ENCODE results near the gene TRAPPC10. TPM values are rescaled to one million over a fixed set of nuclear protein-coding genes. Genes with fewer than 3 reads are reported as not detected.

TRAPPC10 gene
- total and polyA plus RNA-seq, 4 donors = 23.8 to 27.1 (median 24.6) TPM

DNA sequence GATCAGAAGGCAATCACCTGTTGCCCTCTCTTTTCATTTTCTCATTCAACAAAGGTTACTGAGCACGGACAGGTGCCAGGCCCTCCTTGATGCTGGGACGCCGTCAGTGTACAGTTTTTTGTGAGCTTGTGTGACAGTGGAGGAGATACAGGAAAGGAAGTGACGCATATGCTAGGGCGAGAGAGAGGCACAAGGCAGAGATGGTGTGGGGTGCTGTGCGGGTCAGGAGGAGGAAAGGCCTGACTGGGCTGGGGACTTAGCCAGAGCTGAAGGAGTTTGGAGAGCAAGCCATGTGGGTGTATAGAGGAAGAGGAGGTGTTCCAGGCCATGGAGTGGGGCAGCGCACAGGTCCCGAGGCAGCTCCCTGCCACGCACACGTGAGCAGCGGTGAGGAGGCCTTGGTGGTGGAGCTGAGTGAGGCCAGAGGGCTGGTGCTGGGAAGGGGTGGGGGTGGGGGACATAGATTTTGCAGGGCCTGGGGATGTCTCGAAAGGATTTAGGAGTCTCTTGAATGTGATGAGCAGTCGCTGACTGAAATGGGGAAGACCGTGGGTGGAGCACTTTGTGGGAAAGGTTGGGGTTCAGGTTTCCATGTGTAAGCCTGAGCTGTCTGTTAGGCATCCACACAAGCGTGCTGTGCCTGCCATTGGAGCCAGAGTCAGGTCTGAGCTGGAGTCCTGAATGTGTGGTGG, 46.0 kb downstream of the TRAPPC10 start:
- Histone ChIP-seq H3K4me3 (ENCODE audit: low read depth, low read length) (no peak overlapping the region), H3K27me3 (ENCODE audit: control insufficient read depth, insufficient read depth, low read length) (no peaks in the 10 kb centered on the region), H3K4me1 (ENCODE audit: control insufficient read depth, insufficient read depth, low read length) (no peaks in the 10 kb centered on the region), H3K36me3 (ENCODE audit: control insufficient read depth, insufficient read depth, low read length) (peaks cover 35% of the 10 kb centered on the region), H3K9me3 (ENCODE audit: control insufficient read depth, insufficient read depth, low read length) (no peaks in the 10 kb centered on the region), H3K27ac (ENCODE audit: low read depth, low read length) (no peak overlapping the region)
- WGBS (ENCODE audit: insufficient coverage) = 95% methylated on average over 15 of the region's 15 CpGs
- DNase-seq (ENCODE audit: low read depth in 4 of 6, low spot score in 6 of 6) = no peak

- H3K9me3 ChIP-seq (ENCODE audit: control insufficient read depth, insufficient read depth, low read length) = no peaks in the 10 kb centered on the region
- no peaks in the 10 kb centered on the region for H3K27me3 ChIP-seq (ENCODE audit: control insufficient read depth, insufficient read depth, low read length)
- WGBS (ENCODE audit: insufficient coverage) = 83% methylated on average over 12 of the region's 12 CpGs
Observed at GRCh38 chr21:44058652-44058964, 46.5 kb downstream of the TRAPPC10 start.

GRCh38 chr21:44058981-44059380, 46.9 kb downstream of the TRAPPC10 start:
- Histone ChIP-seq H3K27ac (ENCODE audit: low read depth, low read length) (no peak overlapping the region), H3K4me3 (ENCODE audit: low read depth, low read length) (no peak overlapping the region), H3K27me3 (ENCODE audit: control insufficient read depth, insufficient read depth, low read length) (no peaks in the 10 kb centered on the region), H3K9me3 (ENCODE audit: control insufficient read depth, insufficient read depth, low read length) (no peaks in the 10 kb centered on the region), H3K36me3 (ENCODE audit: control insufficient read depth, insufficient read depth, low read length) (peaks cover 40% of the 10 kb centered on the region), H3K4me1 (ENCODE audit: control insufficient read depth, insufficient read depth, low read length) (no peaks in the 10 kb centered on the region)
- WGBS (ENCODE audit: insufficient coverage) = 71% methylated on average over 12 of the region's 17 CpGs
- no peak for DNase-seq (ENCODE audit: low read depth in 4 of 6, low spot score in 6 of 6)

More at GRCh38 chr21:44058652-44058964, 46.5 kb downstream of the TRAPPC10 start:
- Histone ChIP-seq H3K27ac (ENCODE audit: low read depth, low read length) (no peak overlapping the region), H3K36me3 (ENCODE audit: control insufficient read depth, insufficient read depth, low read length) (peaks cover 38% of the 10 kb centered on the region), H3K4me3 (ENCODE audit: low read depth, low read length) (no peak overlapping the region), H3K4me1 (ENCODE audit: control insufficient read depth, insufficient read depth, low read length) (no peaks in the 10 kb centered on the region)
- no peak for DNase-seq (ENCODE audit: low read depth in 4 of 6, low spot score in 6 of 6)

DNA sequence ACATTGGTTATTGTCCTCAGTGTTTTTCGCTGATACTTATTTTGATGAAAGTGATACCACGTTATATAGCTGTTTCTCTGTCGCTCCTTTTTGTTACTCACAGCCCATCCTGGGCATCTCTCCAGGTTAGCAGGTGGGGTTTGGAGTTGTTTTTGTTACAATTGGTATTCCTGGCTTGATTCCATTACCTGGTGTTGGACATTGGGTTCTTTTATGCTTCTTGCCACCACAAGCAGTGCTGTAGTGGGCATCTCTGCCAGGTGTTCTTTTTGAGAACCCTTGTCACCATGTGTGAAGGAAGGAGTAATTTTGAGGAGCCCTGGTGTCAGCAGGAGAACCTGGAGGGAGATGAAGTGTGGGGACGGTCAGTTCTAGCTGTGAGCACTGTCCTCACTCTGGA, 47.6 kb downstream of the TRAPPC10 start:
- H3K9me3 ChIP-seq (ENCODE audit: control insufficient read depth, insufficient read depth, low read length) = no peaks in the 10 kb centered on the region
- H3K27me3 ChIP-seq (ENCODE audit: control insufficient read depth, insufficient read depth, low read length) = no peaks in the 10 kb centered on the region
- H3K4me3 ChIP-seq (ENCODE audit: low read depth, low read length) = no peak overlapping the region
- H3K27ac ChIP-seq (ENCODE audit: low read depth, low read length) = no peak overlapping the region
- H3K36me3 ChIP-seq (ENCODE audit: control insufficient read depth, insufficient read depth, low read length) = peaks cover 44% of the 10 kb centered on the region
- WGBS (ENCODE audit: insufficient coverage) = 90% methylated on average over 1 of the region's 4 CpGs
- H3K4me1 ChIP-seq (ENCODE audit: control insufficient read depth, insufficient read depth, low read length) = no peaks in the 10 kb centered on the region
- no peak for DNase-seq (ENCODE audit: low read depth in 4 of 6, low spot score in 6 of 6)

GRCh38 chr21:44062380-44062779, 50.3 kb downstream of the TRAPPC10 start:
- Histone ChIP-seq H3K9me3 (ENCODE audit: control insufficient read depth, insufficient read depth, low read length) (no peaks in the 10 kb centered on the region), H3K4me1 (ENCODE audit: control insufficient read depth, insufficient read depth, low read length) (no peaks in the 10 kb centered on the region), H3K27me3 (ENCODE audit: control insufficient read depth, insufficient read depth, low read length) (no peaks in the 10 kb centered on the region), H3K27ac (ENCODE audit: low read depth, low read length) (no peak overlapping the region), H3K4me3 (ENCODE audit: low read depth, low read length) (no peak overlapping the region), H3K36me3 (ENCODE audit: control insufficient read depth, insufficient read depth, low read length) (peaks cover 48% of the 10 kb centered on the region)
- DNase-seq (ENCODE audit: low read depth in 4 of 6, low spot score in 6 of 6) = no peak
- WGBS (ENCODE audit: insufficient coverage) = 99% methylated on average over 6 of the region's 7 CpGs

- Histone ChIP-seq H3K4me1 (ENCODE audit: control insufficient read depth, insufficient read depth, low read length) (no peaks in the 10 kb centered on the region), H3K27me3 (ENCODE audit: control insufficient read depth, insufficient read depth, low read length) (no peaks in the 10 kb centered on the region), H3K27ac (ENCODE audit: low read depth, low read length) (no peak overlapping the region), H3K4me3 (ENCODE audit: low read depth, low read length) (no peak overlapping the region), H3K36me3 (ENCODE audit: control insufficient read depth, insufficient read depth, low read length) (peaks cover 44% of the 10 kb centered on the region), H3K9me3 (ENCODE audit: control insufficient read depth, insufficient read depth, low read length) (no peaks in the 10 kb centered on the region)
- no peak for DNase-seq (ENCODE audit: low read depth in 4 of 6, low spot score in 6 of 6)
- WGBS (ENCODE audit: insufficient coverage) = 96% methylated on average over 19 of the region's 19 CpGs
Observed at GRCh38 chr21:44063151-44063912, 51.2 kb downstream of the TRAPPC10 start.

DNA sequence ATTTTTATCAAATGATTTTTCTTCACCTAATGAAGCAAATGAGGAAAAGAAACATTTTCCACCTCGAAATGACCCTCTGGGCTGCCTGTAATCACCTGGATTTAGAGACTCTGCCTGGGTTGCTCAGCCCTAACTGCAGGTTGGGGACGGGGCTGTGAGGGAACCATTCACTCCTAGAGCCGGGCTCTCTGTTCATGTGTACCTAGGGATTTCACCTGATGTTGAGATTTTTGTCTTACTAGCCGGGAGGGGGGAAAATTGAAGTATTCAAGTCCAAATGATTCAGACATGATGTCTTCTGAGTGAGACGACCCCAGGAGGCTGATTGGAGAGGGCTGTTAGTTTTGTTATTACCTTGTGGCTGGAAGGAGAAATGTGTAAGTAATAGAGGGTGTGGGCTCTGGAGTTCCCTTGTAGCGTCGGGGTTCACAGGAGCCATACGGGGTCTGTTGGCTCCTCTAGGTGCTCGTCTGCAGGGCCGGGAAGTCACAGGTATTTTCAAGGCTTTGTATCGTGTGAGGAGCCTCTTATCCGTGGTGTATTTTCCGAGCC, 52.8 kb downstream of the TRAPPC10 start:
- DNase-seq (ENCODE audit: low read depth in 4 of 6, low spot score in 6 of 6) = no peak
- 88% methylated on average over 12 of the region's 13 CpGs for WGBS (ENCODE audit: insufficient coverage)
- no peaks in the 10 kb centered on the region for H3K27me3 ChIP-seq (ENCODE audit: control insufficient read depth, insufficient read depth, low read length)
- no peaks in the 10 kb centered on the region for H3K9me3 ChIP-seq (ENCODE audit: control insufficient read depth, insufficient read depth, low read length)
- H3K36me3 ChIP-seq (ENCODE audit: control insufficient read depth, insufficient read depth, low read length) = peaks cover 44% of the 10 kb centered on the region
- H3K27ac ChIP-seq (ENCODE audit: low read depth, low read length) = no peak overlapping the region
- no peaks in the 10 kb centered on the region for H3K4me1 ChIP-seq (ENCODE audit: control insufficient read depth, insufficient read depth, low read length)
- H3K4me3 ChIP-seq (ENCODE audit: low read depth, low read length) = no peak overlapping the region

- WGBS (ENCODE audit: insufficient coverage) = 78% methylated on average over 8 of the region's 9 CpGs
- no peak for DNase-seq (ENCODE audit: low read depth in 4 of 6, low spot score in 6 of 6)
- no peak overlapping the region for H3K4me3 ChIP-seq (ENCODE audit: low read depth, low read length)
- H3K9me3 ChIP-seq (ENCODE audit: control insufficient read depth, insufficient read depth, low read length) = no peaks in the 10 kb centered on the region
- H3K36me3 ChIP-seq (ENCODE audit: control insufficient read depth, insufficient read depth, low read length) = peaks cover 46% of the 10 kb centered on the region
- no peak overlapping the region for H3K27ac ChIP-seq (ENCODE audit: low read depth, low read length)
- no peaks in the 10 kb centered on the region for H3K27me3 ChIP-seq (ENCODE audit: control insufficient read depth, insufficient read depth, low read length)
- no peaks in the 10 kb centered on the region for H3K4me1 ChIP-seq (ENCODE audit: control insufficient read depth, insufficient read depth, low read length)
Observed at GRCh38 chr21:44065428-44065827, 53.3 kb downstream of the TRAPPC10 start.

- DNase-seq (ENCODE audit: low read depth in 4 of 6, low spot score in 6 of 6) = no peak
- WGBS (ENCODE audit: insufficient coverage) = 83% methylated on average over 7 of the region's 10 CpGs
- Histone ChIP-seq H3K36me3 (ENCODE audit: control insufficient read depth, insufficient read depth, low read length) (peaks cover 50% of the 10 kb centered on the region), H3K4me3 (ENCODE audit: low read depth, low read length) (no peak overlapping the region), H3K27me3 (ENCODE audit: control insufficient read depth, insufficient read depth, low read length) (no peaks in the 10 kb centered on the region), H3K27ac (ENCODE audit: low read depth, low read length) (no peak overlapping the region), H3K4me1 (ENCODE audit: control insufficient read depth, insufficient read depth, low read length) (no peaks in the 10 kb centered on the region), H3K9me3 (ENCODE audit: control insufficient read depth, insufficient read depth, low read length) (no peaks in the 10 kb centered on the region)
Observed at GRCh38 chr21:44066116-44066515, 54.0 kb downstream of the TRAPPC10 start.

Measured in spinal cord (tissue), 10 donors.